Measurements from ENCODE around the gene NUDT7.

Gene NUDT7

DNA sequence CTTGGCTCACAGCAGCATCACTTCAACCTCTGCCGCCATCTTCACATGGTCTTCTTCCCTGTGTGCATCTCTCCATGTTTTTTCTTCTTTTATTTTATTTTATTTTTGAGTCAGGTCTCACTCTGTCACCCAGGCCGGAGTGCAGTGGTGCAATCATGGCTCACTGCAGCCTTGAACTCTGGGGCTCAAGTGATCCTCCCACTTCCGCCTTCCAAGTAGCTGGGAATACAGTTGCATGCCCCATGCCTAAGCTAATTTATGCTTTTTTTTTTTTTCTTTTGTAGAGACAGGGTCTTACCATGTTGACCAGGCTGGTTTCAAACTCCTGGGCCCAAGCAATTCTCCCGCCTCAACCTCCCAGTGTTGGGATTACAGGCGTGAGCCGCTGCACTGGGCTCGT, 1.9 kb downstream of the NUDT7 start:
- no peak for DNase-seq (ENCODE audit: low read depth, low spot score)

DNA sequence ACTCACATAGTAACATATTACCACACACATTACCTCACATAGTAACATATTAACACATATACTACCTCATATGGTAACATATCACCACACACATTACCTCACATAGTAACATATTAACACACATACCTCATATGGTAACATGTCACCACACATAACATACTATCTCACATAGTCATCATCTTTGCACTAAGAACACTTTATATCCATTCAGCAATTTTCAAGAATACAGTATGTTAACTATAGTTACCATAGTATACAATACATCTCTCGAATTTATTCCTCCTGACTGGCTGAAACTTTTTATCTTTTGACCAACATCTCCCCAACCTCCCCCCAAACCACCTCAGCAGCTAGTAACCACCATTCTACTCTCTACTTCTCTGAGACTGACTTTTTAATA, 7.6 kb downstream of the NUDT7 start:
- no peak for DNase-seq (ENCODE audit: low read depth, low spot score)

DNA sequence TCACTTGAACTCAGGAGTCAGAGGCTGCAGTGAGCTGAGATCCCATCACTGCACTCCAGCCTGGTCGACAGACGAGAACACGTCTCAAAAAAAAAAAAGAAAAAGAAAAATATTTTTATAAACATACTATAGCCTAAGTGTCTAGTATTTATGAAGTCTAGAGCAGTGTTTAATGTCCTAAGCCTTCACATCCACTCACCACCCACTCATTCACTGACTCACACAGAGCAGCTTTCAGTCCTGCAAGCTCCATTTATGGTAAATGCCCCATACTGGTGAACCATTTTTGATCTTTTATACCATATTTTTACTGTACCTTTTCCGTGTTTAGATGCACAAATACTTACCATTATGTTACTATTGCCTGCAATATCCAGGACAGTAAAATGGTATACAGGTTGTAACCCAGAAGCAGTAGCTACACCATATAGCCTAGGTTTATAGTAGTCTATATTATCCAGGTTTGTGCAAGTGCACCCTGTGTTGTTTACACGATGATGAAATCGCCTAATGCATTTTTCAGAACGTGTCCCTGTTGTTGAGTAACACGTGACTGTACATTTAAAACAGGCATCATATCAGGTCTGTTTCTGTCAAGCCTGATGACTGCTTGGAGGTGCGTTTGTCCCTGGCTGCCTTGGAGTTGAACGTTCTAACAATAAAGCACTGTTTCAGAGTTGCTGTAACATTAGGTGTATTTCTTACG, 10.1 kb downstream of the NUDT7 start:
- no peak for DNase-seq (ENCODE audit: low read depth, low spot score)

DNA sequence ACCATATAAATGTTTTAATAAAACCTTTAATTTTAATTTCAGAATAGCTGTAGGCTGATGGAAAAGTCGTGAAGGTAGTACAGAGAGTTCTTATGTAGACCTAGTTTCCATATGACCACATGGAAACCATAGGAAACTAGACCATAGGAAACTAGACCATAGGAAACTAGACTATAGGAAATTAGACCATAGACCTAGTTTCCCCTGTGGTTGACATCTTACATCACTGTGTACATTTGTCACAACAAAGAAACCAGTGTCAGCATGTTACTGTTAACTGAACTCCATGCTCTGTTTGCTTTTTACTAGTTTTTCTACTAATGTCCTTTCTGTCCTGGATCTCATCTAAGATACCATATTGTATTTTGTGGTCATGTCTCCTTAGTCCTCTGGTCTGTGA, 14.6 kb downstream of the NUDT7 start:
- no peak for DNase-seq (ENCODE audit: low read depth, low spot score)

DNA sequence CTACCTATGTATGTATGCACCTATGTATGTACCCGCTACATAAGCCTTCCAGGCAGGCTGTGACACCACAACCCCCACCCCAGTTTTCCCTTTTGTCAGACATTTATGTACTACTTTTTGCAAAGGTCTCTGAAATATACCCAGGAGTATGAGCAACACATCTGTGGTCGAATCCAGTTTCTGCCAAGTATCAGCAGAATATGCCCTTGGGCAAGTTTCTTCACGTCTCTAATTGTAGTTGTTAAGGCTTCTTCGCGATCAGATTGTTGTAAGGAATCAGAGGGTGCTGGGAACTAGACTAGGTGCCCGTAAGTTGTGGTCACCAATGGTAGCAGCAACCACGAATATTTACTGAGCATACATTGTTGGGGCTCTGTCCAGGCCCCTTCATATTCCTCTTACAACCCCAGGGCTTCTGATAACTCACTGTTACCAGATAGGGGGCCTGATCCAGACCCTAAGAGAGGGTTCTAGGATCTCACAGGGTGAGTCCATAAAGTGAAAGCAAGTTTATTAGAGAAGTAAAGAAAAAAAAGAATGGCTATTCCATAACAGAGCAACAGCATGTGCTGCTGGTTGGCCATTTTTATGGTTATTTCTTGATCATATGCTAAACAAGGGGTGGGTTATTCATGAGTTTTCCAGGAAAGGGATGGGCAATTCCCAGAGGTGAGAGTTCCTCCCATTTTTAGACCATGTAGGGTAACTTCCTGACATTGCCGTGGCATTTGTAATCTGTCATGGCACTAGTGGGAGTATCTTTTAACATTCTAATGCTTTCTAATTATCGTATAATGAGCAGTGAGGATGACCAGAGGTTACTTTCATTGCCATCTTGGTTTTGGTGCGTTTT, 16.6 kb downstream of the NUDT7 start:
- DNase-seq (ENCODE audit: low read depth, low spot score): no peak

DNA sequence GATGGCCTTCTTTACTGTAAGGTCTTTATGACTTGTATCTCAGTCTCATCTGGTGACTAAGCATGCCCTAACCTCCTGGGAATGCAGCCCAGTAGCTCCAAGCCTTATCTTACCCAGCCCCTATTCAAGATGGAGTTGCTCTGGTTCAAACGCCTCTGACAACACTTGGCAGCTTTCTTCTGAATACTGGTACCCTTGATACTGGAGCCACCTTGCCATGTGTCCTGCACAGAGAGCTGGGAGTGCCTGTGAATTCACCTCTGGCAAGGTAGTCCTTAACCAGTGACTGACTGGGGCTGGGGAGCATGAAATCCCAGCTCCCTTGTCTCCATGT, 17.2 kb downstream of the NUDT7 start:
- no peak for DNase-seq (ENCODE audit: low read depth, low spot score)

DNA sequence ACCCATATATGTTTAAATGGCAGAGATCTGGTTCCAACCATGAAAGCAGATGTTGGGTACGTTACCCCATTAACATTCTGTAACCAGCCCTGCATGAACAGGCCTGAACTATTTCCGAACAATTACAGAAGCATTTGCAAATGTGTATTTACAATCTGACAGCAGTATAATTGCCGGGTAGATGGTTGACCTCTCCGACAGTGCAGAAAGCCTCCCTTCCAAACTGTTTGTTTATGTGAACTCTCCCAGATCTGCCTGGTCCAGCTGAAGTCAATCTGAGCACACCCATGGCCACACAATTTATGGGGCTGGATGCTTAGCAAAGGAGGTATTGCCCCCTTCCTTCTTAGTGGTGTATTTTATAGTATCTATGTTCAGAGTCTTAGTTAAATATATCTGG, 21.8 kb downstream of the NUDT7 start:
- DNase-seq (ENCODE audit: low read depth, low spot score): no peak

DNA sequence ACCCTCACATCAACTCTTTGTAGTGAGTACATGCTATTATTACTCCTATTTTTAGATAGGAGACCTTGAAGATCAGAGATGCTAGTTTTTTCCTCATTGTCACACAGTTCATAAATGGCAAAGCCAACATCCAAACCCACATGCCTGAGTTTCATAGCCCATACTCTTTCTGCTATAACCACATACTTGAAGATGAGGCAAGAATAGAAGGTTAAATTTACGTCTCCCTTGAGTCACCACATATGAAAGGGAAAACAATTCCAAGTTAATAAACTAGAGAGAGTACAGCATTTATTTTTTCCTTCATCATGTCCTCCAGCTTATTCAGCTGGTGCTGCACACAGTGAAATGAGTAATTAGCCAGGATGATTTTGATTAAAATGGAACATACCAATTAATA, 23.7 kb downstream of the NUDT7 start:
- DNase-seq (ENCODE audit: low read depth, low spot score): no peak

DNA sequence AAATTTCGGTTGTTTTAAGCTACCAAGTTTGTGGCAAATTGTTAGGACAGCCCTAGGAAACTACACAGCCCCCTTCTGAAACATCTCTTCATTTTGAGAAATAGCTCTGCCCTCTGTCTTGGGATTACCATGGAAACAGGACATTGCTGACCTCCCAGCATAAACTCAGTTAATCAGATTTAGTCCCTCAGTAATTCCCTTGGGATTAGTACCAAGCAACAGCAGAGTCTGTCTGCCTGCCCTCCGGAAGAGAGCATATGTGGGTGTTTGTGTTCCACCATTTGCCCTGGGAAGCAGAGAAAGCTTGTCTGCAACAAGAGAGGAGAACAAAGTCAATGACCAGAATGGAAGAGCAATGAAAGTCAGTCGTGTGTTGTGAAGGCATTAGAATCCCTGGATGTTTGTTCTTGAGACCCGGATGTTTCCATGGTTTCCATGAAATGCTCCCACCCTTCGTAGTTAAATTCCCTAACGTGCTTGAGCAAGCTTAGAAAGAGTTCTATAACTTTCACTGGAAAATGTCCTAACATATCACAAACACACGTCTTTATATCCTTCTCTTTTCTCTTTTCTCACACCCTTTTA, 26.2 kb downstream of the NUDT7 start:
- DNase-seq (ENCODE audit: low read depth, low spot score): no peak

DNA sequence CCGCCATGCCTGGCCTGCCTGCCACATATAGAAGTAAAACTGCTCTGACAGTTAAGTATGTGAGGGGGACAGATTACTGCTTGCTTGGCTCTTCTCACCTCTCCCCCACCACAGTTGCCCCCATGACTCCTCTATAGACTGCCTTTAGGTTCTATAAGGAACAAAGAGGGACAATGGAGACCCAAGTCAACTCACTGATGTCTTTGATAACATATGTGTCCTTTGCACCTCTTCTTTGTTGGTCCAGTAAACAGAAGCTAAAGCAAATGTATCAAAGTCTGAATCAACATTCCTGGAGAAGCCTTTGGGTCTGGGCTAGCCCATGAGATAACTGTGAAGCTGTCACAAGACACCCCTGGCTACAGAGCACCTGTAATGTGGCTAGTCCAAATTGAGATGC, 27.1 kb downstream of the NUDT7 start:
- no peak for DNase-seq (ENCODE audit: low read depth, low spot score)

DNA sequence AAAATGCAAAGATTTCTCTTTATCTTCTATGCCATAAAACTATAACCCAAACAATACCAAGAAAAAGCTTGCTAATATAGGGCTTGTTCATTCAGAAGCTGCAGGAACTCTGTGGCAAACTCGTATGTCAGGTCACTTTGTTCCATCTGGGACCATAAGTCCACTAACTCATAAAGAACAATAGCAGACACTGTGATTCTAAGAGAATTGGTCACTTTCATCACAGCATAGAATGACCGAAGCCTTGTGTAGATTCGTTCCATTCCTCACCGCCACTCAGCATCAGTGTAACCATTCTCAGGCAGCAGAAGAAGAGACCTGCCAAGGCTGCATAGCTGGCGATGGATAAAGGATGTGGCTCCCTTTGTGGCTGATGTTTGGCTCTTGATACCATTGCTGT, 35.7 kb downstream of the NUDT7 start:
- DNase-seq (ENCODE audit: low read depth, low spot score): no peak

DNA sequence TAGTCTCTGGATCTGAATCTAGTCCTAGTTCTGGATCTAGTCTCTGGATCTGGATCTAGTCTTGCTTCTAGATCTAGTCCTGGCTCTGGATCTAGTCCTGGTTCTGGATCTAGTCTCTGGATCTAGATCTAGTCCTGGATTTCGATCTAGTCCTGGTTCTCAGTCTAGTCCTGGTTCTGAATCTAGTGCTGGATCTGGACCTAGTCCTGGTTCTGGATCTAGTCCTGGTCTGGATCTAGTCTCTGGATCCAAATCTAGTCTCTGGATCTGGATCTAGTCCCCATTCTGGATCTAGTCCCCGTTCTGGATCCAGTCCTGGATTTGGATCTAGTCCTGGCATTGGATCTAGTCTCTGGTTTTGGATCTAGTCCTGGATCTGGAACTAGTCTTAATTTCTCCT, 36.2 kb downstream of the NUDT7 start:
- no peak for DNase-seq (ENCODE audit: low read depth, low spot score)

DNA sequence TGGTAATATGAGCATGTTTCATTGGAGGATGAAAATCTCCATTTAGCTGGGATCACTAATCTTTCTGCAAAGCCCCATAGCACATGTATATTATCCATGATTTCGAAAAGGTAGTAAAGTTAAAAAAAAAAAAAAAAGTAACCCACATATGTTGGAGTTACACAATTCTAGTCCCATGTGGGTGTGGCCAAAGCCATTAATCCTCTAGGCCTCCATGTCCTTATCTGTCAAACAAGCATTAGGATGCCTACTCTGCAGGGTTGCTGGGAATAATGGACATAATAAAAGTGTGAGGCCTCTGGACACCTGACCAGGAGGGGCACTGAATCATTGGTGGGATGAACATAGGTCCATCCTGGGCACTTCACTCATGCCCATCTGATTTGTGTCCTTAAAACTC, 36.9 kb downstream of the NUDT7 start:
- no peak for DNase-seq (ENCODE audit: low read depth, low spot score)

DNA sequence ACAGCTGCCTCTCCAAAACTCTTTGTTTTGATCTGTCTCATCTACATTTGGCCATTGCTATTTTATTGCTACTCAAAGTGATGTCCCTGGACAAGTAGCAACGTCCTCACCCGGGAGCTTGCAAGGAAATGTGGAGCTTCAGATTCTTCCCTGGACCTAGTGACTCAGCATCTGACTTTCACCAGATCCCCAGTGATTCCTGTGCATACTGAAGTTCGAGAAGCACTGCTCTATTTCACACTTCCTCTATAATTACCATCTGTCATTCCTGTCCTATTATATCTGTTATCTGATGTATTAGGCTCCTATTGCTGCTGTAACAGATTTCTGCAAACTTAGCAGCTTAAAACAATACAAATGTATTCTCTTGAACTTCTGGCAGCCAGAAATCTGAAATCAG, 37.5 kb downstream of the NUDT7 start:
- DNase-seq (ENCODE audit: low read depth, low spot score): no peak

DNA sequence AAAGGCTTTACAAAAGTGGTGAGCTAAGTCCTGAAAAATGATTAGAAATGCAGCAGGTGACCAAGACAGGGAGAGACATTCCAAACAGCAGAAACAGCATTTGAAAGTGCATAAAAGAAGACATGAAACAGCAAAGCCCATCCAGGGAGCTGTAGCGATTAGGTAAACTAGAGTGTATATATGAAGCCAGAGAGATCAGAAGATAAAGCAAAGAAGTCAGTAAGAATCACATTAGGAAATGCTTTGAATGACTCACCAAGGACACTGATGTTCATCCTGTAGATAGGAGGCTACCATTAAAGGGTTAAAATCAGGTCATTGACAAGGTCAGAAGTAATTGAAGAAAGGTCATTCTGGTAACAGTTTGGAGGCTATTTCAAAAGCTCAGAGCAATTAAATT, 38.5 kb downstream of the NUDT7 start:
- no peak for DNase-seq (ENCODE audit: low read depth, low spot score)

DNA sequence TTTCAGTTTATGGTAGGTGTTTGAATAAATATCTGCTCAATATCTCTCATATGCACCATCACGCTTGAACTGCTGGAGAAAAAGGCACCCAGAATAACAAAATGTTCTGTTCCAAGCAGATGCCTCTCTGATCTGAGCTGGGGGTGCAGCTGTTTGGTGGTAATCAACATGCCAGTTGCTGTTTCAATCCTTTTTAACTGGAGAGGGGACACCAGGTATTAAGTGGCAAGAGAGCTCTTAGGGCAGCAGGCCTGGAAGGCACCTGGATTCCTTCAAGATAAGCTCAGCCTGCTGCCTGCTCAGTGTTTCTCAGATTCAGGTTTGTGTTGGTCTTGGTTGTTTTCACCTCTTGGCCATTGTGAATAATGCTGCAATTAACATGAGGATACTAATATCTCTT, 38.9 kb downstream of the NUDT7 start:
- DNase-seq (ENCODE audit: low read depth, low spot score): no peak

DNA sequence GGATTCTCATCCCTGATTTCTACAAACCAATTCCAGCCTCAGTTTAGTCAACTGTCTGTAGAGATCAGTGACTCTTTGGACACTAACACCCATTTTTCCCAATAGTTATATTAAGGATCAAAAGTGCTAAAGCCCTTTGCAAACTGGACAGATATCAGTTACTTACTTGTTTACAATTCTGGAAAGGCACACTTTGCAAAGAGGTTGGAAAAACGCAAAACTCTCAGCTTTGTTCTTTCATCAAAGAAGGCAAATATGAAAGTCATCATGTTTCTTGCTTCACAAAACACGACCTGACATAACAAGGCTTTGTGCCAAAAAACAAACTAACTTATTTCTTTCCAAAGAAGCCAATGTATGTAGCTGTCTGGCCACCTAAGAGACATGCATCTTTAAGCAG, 39.9 kb downstream of the NUDT7 start:
- DNase-seq (ENCODE audit: low read depth, low spot score): no peak

DNA sequence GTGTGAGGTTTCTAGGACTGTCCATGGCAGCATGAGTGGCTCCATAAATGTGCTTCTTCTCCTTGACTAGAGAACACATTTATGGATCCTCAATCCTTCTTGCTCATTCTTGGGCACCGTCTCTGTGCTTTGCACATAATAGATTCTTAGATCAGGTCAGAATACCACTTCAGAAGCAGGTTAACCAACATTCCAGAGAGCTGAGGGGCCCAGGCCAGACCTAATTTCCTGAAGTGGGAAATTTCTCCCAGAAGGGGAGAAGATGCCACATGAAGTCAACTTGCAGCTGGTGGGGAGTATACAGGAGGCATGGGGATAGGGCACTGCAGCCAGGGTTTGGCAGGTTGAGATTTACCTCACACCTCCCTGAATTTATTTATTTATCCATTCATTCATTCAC, 41.7 kb downstream of the NUDT7 start:
- DNase-seq (ENCODE audit: low read depth, low spot score): no peak

DNA sequence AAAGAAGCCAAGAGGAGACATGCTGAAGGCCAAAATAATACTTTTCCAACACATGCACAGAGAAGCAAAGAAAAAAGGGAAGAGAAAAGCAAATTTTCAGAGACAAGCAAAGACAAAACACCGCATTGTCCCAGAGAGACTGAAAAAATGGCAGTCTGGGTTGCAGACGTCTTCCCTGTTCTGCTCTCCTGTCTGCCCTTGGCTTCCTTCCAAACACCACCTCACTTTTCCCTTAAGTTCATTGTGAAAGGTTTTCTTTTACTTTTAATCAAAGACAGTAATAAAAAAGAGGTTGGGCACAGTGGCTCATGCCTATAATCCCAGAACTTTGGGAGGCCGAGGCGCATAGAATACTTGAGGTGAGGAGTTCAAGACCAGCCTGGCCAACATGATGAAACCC, 44.9 kb downstream of the NUDT7 start:
- DNase-seq (ENCODE audit: low read depth, low spot score): no peak

DNA sequence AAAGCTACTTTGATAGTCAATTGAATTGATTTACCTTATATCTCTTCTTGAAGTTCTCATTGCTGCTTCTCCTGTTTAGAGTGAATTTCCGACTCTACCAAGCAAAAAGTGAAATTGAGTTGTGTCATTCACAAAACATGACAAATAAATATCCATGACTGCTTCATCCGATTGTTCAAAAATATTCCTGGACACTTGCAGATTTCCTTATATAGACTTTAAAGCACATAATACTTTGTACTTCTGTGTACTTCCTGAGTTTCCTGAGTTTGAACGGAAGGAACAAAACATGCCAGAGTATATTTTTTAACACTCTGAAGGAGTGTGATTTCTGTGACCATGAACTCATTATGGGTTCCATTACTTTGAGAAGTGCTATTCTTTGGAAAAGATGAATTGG, 45.5 kb downstream of the NUDT7 start:
- no peak for DNase-seq (ENCODE audit: low read depth, low spot score)

DNA sequence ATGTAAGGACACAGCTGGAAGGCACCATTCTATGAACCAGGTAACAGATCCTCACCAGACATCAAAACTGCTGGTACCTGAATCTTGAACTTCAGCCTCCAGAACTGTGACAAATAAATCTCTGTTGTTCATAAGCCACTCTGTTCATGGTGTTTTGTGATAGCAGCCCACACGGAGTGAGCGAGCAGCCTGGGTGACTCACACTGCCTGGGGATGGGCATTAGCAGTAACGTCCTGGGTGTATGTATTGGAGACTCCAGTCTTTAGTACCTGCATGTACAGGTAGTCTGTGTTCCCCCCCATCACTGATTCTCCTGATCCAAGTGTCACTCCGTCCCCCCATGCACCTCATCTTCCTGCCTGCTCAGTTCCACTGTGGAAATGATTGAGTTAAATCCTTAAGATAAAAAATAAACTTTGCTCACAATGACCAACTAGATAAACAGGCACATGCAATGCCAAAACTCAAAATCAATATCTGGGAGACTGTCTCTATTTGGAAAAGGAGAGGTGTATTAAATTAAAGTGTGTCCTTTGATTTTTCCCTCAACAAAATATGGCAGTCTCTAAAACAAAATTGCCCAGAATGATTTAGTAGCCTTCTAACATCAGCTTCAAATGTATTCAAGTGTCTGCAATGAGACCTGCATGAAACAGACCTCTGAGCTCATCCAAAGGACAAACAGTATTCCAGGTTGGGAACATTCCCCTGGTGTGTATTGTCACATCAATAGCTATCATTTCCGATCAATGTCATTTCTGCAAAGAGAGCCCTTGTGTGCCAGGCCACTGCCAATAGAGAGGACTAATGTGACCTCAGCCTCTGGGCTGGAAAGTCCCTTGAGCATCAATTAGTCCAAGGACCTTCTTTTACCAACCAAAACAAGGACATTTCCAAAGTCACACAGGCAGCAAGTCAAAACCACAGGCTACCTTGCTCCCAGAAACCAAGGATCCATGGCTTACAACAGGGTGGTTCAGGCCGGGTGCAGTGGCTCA, 53.9 kb downstream of the NUDT7 start:
- no peak for DNase-seq (ENCODE audit: low read depth, low spot score)

DNA sequence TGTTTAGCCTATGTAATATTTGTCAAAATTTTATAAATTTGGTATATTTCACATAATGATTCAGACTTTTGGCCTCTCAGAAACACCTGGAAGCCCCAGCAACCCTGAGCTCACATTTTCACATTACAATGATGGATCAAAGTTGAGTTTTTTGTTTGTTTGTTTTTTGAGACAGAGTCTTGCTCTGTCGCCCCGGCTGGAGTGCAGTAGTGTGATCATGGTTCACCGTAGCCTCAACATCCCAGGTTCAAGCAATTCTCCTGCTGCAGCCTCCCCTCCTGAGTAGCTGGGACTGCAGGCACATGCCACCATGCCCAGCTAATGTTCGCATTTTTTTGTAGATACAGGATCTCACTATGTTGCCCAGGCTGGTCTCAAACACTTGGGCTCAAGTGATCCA, 55.4 kb downstream of the NUDT7 start:
- DNase-seq (ENCODE audit: low read depth, low spot score): no peak

Measured in iPS DF 19.7 (cell line).